WTC11 (cell line): Measurements from ENCODE around the gene ASIC1. TPM values are rescaled to one million over a fixed set of nuclear protein-coding genes. Genes with fewer than 3 reads are reported as not detected.

Source experiments
- ELF4 ChIP-seq: sonication (generic); formaldehyde crosslinking; IDR thresholded peaks from 2 replicates; pipeline ENCODE4 v1.8.1; 2022; ENCODE audit warnings: low read depth, mild to moderate bottlenecking, moderate library complexity, missing genetic modification reagents
- FOXJ3 ChIP-seq: sonication (generic); formaldehyde crosslinking; IDR thresholded peaks from 2 replicates; pipeline ENCODE4 v1.9.0; 2021; ENCODE audit warnings: missing genetic modification reagents, mild to moderate bottlenecking, borderline replicate concordance
- FOXP1 ChIP-seq: sonication (generic); formaldehyde crosslinking; IDR thresholded peaks from 2 replicates; pipeline ENCODE4 v1.8.0; 2022; ENCODE audit warnings: missing genetic modification reagents, mild to moderate bottlenecking, moderate library complexity, borderline replicate concordance
- JUN ChIP-seq: sonication (generic); formaldehyde crosslinking; IDR thresholded peaks from 2 replicates; pipeline ENCODE4 v1.8.0; 2023; ENCODE audit warnings: mild to moderate bottlenecking, missing genetic modification reagents
- NFATC4 ChIP-seq: fragments of 250-450 bp; sonication (Bioruptor Pico); IDR thresholded peaks from 2 replicates; pipeline ENCODE4 v1.9.0; 2021; ENCODE audit warnings: mild to moderate bottlenecking
- SOX15 ChIP-seq: fragments of 250-450 bp; sonication (Bioruptor Pico); IDR thresholded peaks from 2 replicates; pipeline ENCODE4 v1.9.0; 2021; ENCODE audit warnings: mild to moderate bottlenecking
- SP1 ChIP-seq: sonication (generic); formaldehyde crosslinking; conservative IDR thresholded peaks from 2 replicates; pipeline ENCODE4 v1.8.1; 2022; ENCODE audit warnings: missing genetic modification reagents
- ZNF317 ChIP-seq: sonication (generic); formaldehyde crosslinking; IDR thresholded peaks from 2 replicates; pipeline ENCODE4 v1.8.1; 2023; ENCODE audit warnings: low read depth, mild to moderate bottlenecking, moderate library complexity, missing genetic modification reagents, borderline replicate concordance
- ZNF396 ChIP-seq: fragments of 250-450 bp; sonication (Bioruptor Pico); IDR thresholded peaks from 2 replicates; pipeline ENCODE4 v1.8.0; 2021; ENCODE audit warnings: mild to moderate bottlenecking, moderate library complexity, borderline replicate concordance
- total RNA-seq: library from RNA; stranded (reverse); gene quantifications from 3 replicates; pipeline ENCODE4 v1.2.3, GENCODE V29; 2021
- TF ChIP-seq, protein P1 (sequence below): sonication (generic); formaldehyde crosslinking; IDR thresholded peaks from 2 replicates; pipeline ENCODE4 v1.8.1; 2022; ENCODE audit warnings: missing genetic modification reagents, borderline replicate concordance
- TF ChIP-seq, protein P2 (sequence below): sonication (generic); formaldehyde crosslinking; IDR thresholded peaks from 2 replicates; pipeline ENCODE4 v1.8.0; 2022; ENCODE audit warnings: mild to moderate bottlenecking, missing genetic modification reagents
- TF ChIP-seq, protein P3 (sequence below): sonication (generic); formaldehyde crosslinking; IDR thresholded peaks from 2 replicates; pipeline ENCODE4 v1.8.1; 2023; ENCODE audit warnings: mild to moderate bottlenecking, missing genetic modification reagents, borderline replicate concordance
- TF ChIP-seq, protein P4 (sequence below): sonication (generic); formaldehyde crosslinking; IDR thresholded peaks from 2 replicates; pipeline ENCODE4 v1.8.1; 2023; ENCODE audit warnings: mild to moderate bottlenecking, missing genetic modification reagents, moderate library complexity
- TF ChIP-seq, protein P5 (sequence below): sonication (generic); formaldehyde crosslinking; IDR thresholded peaks from 2 replicates; pipeline ENCODE4 v1.8.1; 2022; ENCODE audit warnings: low read depth, missing genetic modification reagents, borderline replicate concordance
- TF ChIP-seq, protein P6 (sequence below): sonication (generic); formaldehyde crosslinking; IDR thresholded peaks from 2 replicates; pipeline ENCODE4 v1.8.0; 2022; ENCODE audit warnings: mild to moderate bottlenecking, missing genetic modification reagents
- TF ChIP-seq, protein P7 (sequence below): fragments of 250-450 bp; sonication (Bioruptor Pico); IDR thresholded peaks from 2 replicates; pipeline ENCODE4 v1.9.0; 2021; ENCODE audit warnings: moderate library complexity, mild to moderate bottlenecking, inconsistent platforms, borderline replicate concordance

The ASIC1 gene
- total RNA-seq, 1 experiment from 2014 or later, result 4.9 TPM

DNA sequence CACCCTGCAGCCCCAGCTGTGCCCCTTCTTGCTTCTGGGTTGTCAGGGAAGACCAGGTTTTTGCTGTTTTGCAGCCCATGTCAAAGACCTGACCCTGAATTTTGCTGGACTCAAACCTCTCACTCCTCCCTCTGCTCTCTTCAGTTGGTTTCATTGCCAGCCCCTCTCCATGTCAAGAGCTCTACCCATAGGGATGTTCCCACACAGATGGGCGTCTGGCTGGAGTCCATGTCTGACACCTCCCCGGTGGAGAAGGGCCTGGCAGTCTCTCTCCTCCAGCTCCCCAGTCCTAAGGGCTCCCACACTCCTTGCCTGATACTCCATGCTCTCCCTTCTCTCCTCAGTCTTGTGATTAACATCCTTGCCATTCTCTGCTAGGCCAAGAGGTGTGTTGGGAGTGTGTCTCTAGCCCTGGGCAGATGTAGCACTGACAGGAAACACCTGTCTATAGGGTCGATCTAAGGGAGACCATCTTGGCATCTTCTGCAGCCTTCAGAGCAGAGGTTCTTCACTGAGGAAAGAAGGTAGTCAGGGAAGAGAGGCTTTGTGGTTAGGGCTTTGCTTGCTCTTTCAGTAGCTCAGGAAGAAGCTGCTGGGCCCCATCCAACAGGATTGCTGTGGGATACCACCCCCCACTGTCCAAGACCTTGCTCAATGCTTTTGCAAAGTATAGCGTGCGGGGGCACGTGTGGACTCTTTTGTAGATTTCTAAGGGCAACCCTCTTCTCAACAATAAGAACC is 4.7 kb downstream of the ASIC1 start (continued):
- TF ChIP-seq SP1 (CRISPR knock-in tag) (no peak), ELF4 (CRISPR knock-in tag) (no peak), FOXJ3 (CRISPR knock-in tag) (no peak), SOX15 (CRISPR knock-in tag) (no peak), FOXP1 (no peak), JUN (no peak), ZNF317 (CRISPR knock-in tag) (no peak), NFATC4 (CRISPR knock-in tag) (no peak), ZNF396 (CRISPR knock-in tag) (no peak)
- TF ChIP-seq, protein P1, sequence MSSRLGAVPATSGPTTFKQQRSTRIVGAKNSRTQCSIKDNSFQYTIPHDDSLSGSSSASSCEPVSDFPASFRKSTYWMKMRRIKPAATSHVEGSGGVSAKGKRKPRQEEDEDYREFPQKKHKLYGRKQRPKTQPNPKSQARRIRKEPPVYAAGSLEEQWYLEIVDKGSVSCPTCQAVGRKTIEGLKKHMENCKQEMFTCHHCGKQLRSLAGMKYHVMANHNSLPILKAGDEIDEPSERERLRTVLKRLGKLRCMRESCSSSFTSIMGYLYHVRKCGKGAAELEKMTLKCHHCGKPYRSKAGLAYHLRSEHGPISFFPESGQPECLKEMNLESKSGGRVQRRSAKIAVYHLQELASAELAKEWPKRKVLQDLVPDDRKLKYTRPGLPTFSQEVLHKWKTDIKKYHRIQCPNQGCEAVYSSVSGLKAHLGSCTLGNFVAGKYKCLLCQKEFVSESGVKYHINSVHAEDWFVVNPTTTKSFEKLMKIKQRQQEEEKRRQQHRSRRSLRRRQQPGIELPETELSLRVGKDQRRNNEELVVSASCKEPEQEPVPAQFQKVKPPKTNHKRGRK (CRISPR knock-in tag), result no peak
- TF ChIP-seq, protein P2, sequence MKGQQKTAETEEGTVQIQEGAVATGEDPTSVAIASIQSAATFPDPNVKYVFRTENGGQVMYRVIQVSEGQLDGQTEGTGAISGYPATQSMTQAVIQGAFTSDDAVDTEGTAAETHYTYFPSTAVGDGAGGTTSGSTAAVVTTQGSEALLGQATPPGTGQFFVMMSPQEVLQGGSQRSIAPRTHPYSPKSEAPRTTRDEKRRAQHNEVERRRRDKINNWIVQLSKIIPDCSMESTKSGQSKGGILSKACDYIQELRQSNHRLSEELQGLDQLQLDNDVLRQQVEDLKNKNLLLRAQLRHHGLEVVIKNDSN (CRISPR knock-in tag), result no peak
- TF ChIP-seq, protein P3, sequence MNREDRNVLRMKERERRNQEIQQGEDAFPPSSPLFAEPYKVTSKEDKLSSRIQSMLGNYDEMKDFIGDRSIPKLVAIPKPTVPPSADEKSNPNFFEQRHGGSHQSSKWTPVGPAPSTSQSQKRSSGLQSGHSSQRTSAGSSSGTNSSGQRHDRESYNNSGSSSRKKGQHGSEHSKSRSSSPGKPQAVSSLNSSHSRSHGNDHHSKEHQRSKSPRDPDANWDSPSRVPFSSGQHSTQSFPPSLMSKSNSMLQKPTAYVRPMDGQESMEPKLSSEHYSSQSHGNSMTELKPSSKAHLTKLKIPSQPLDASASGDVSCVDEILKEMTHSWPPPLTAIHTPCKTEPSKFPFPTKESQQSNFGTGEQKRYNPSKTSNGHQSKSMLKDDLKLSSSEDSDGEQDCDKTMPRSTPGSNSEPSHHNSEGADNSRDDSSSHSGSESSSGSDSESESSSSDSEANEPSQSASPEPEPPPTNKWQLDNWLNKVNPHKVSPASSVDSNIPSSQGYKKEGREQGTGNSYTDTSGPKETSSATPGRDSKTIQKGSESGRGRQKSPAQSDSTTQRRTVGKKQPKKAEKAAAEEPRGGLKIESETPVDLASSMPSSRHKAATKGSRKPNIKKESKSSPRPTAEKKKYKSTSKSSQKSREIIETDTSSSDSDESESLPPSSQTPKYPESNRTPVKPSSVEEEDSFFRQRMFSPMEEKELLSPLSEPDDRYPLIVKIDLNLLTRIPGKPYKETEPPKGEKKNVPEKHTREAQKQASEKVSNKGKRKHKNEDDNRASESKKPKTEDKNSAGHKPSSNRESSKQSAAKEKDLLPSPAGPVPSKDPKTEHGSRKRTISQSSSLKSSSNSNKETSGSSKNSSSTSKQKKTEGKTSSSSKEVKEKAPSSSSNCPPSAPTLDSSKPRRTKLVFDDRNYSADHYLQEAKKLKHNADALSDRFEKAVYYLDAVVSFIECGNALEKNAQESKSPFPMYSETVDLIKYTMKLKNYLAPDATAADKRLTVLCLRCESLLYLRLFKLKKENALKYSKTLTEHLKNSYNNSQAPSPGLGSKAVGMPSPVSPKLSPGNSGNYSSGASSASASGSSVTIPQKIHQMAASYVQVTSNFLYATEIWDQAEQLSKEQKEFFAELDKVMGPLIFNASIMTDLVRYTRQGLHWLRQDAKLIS (CRISPR knock-in tag), result no peak
- TF ChIP-seq, protein P4, sequence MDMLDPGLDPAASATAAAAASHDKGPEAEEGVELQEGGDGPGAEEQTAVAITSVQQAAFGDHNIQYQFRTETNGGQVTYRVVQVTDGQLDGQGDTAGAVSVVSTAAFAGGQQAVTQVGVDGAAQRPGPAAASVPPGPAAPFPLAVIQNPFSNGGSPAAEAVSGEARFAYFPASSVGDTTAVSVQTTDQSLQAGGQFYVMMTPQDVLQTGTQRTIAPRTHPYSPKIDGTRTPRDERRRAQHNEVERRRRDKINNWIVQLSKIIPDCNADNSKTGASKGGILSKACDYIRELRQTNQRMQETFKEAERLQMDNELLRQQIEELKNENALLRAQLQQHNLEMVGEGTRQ (CRISPR knock-in tag), result no peak
- TF ChIP-seq, protein P5, sequence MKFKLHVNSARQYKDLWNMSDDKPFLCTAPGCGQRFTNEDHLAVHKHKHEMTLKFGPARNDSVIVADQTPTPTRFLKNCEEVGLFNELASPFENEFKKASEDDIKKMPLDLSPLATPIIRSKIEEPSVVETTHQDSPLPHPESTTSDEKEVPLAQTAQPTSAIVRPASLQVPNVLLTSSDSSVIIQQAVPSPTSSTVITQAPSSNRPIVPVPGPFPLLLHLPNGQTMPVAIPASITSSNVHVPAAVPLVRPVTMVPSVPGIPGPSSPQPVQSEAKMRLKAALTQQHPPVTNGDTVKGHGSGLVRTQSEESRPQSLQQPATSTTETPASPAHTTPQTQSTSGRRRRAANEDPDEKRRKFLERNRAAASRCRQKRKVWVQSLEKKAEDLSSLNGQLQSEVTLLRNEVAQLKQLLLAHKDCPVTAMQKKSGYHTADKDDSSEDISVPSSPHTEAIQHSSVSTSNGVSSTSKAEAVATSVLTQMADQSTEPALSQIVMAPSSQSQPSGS (CRISPR knock-in tag), result no peak
- TF ChIP-seq, protein P6, sequence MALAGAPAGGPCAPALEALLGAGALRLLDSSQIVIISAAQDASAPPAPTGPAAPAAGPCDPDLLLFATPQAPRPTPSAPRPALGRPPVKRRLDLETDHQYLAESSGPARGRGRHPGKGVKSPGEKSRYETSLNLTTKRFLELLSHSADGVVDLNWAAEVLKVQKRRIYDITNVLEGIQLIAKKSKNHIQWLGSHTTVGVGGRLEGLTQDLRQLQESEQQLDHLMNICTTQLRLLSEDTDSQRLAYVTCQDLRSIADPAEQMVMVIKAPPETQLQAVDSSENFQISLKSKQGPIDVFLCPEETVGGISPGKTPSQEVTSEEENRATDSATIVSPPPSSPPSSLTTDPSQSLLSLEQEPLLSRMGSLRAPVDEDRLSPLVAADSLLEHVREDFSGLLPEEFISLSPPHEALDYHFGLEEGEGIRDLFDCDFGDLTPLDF, result no peak
- TF ChIP-seq, protein P7, sequence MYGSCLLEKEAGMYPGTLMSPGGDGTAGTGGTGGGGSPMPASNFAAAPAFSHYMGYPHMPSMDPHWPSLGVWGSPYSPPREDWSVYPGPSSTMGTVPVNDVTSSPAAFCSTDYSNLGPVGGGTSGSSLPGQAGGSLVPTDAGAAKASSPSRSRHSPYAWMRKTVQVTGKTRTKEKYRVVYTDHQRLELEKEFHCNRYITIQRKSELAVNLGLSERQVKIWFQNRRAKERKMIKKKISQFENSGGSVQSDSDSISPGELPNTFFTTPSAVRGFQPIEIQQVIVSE, result no peak
